Fibroblast of pulmonary artery (primary cell): ENCODE measurements around the gene PRDM16.

Source experiments
- DNase-seq: peaks from one replicate; pipeline ENCODE4 v3.0.0-alpha.2; 2010; ENCODE audit warnings: low read depth
- H3K4me3 ChIP-seq: replicated peaks from 2 replicates; pipeline ENCODE4 v1.5.1; 2011; ENCODE audit warnings: low read depth, mild to moderate bottlenecking, control low read depth, low read length, moderate library complexity
- CTCF ChIP-seq: IDR thresholded peaks from 2 replicates; pipeline ENCODE4 v1.5.1; 2011; ENCODE audit warnings: mild to moderate bottlenecking, control low read depth, low read length, inconsistent platforms; ENCODE audit errors: missing control alignments

Gene PRDM16

DNA sequence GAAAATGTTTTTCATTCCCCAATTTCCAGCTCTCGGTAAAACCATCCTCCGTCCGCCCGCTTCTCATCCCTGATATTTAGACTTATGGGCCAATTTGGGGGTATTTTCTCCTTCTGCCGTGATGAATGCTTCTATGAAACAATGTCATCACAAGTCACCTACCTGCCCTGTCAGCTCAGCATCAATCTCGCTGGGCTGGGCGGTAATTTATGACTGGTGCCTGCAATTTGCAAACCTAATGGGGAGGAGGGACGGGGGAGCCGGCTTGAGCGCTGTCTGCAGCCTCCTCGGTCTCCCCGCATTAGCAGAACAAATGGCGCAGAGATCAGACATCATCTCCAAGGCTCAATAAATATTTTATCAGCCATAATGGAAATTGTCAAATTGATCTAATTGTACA is 72.1 kb downstream of the PRDM16 start:
- no peak for TF ChIP-seq CTCF
- no peak overlapping the region for H3K4me3 ChIP-seq
- DNase-seq = no peak

- DNase-seq = no peak
- H3K4me3 ChIP-seq = no peak overlapping the region
- TF ChIP-seq CTCF = no peak
Measured at GRCh38 chr1:3141836-3142235, 72.8 kb downstream of the PRDM16 start.

DNA sequence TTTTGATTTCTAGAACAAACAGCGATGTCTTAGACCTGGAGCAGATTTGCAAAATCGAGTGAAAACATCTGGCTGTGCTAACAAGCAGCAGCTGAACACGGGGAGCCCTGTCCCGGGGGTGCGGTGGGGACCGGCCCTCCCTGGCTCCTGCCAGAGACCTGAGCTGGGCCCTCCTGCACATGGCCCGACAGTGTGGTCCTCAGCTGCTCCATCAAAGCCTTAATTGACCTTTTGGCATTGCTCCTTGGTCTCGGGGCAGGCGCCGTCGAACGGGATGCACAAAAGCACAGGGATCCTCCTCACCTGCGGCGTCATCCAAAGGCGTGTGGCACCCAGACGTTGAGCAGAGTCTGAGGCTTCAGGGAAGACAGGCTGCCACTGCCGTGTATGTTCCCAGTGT is 73.2 kb downstream of the PRDM16 start:
- TF ChIP-seq CTCF = no peak
- no peak for DNase-seq
- H3K4me3 ChIP-seq = no peak overlapping the region

GRCh38 chr1:3142751-3143150 is 73.7 kb downstream of the PRDM16 start:
- H3K4me3 ChIP-seq = no peak overlapping the region
- TF ChIP-seq CTCF = no peak
- DNase-seq = no peak

GRCh38 chr1:3145532-3146325 is 76.7 kb downstream of the PRDM16 start:
- DNase-seq = no peak
- H3K4me3 ChIP-seq = no peak overlapping the region
- TF ChIP-seq CTCF = no peak

- TF ChIP-seq CTCF = no peak
Measured at GRCh38 chr1:3146458-3146857, 77.5 kb downstream of the PRDM16 start.

DNA sequence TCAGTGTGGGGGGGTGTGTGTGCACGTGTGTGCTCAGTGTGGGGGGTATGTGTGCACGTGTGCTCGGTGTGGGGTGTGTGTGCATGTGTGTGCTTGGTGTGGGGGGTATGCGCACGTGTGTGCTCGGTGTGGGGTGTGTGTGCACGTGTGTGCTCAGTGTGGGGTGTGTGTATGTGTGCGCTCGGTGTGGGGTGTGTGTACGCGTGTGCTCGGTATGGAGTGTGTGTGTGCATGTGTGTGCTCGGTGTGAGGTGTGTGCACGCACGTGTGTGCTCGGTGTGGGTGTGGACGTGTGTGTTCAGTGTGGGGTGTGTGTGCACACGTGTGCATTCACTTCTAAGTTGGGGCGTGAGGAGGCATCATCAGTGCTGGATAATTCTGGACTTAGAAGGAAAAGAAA is 77.9 kb downstream of the PRDM16 start:
- no peak for TF ChIP-seq CTCF
- H3K4me3 ChIP-seq = no peak overlapping the region
- no peak for DNase-seq

More at GRCh38 chr1:3146458-3146857, 77.5 kb downstream of the PRDM16 start:
- no peak for DNase-seq
- H3K4me3 ChIP-seq = no peak overlapping the region
